Vagina (tissue), 2 donors: Measurements from ENCODE around the gene ATP1A3.

Experiments
- POLR2A ChIP-seq, 2 donors: fragments of 450-650 bp; IDR thresholded peaks; one replicate each; pipeline ENCODE4 v1.6.1; 2017; ENCODE audit warnings: antibody characterized with exemption in 2 of 2, mild to moderate bottlenecking in 2 of 2, moderate library complexity in 2 of 2
- TF ChIP-seq, protein P1 (sequence below), 3 experiments: fragments of 450-650 bp in 2 of 3; fragments of 200-600 bp in 1 of 3; sonication (generic) in 1 of 3; IDR thresholded peaks; one replicate each; pipeline ENCODE4 v1.5.1; 2017 to 2019; ENCODE audit warnings: antibody characterized with exemption in 3 of 3, mild to moderate bottlenecking in 2 of 3, moderate library complexity in 2 of 3

DNA sequence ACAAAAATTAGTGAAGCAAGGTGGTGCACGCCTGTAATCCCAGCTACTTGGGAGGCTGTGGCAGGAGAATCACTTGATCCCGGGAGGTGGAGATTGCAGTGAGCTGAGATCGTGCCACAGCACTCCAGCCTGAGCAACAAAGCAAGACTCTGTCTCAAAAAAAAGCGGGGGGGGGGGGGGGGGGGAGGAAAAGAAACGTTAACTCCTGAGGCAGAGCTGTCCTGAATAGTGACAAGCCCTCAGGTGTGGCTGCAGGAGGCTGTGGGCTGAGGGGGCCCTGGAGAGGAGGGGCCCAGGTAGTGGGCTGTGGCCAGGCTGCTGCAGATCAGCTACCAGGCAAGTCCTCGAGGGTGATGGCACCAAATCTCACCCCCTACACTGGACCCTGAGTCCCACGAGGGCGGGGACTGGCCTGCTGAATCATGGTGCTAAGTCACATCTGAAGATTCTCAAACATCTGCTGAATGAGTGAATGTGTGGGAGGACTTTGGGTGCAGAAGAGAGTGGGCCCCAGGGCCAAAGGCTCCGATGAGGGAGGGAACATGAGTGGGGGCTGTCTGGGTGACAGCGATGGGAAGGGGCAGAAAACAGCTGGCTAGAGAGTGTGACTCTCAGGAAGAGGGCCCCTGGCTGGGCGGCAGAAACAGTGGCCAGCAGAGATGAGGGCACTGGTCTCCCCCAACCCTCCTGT, 24.6 kb upstream of the ATP1A3 start:
- no peak for TF ChIP-seq POLR2A (IDR thresholded peaks at IDR 0.05)
- TF ChIP-seq, protein P1, sequence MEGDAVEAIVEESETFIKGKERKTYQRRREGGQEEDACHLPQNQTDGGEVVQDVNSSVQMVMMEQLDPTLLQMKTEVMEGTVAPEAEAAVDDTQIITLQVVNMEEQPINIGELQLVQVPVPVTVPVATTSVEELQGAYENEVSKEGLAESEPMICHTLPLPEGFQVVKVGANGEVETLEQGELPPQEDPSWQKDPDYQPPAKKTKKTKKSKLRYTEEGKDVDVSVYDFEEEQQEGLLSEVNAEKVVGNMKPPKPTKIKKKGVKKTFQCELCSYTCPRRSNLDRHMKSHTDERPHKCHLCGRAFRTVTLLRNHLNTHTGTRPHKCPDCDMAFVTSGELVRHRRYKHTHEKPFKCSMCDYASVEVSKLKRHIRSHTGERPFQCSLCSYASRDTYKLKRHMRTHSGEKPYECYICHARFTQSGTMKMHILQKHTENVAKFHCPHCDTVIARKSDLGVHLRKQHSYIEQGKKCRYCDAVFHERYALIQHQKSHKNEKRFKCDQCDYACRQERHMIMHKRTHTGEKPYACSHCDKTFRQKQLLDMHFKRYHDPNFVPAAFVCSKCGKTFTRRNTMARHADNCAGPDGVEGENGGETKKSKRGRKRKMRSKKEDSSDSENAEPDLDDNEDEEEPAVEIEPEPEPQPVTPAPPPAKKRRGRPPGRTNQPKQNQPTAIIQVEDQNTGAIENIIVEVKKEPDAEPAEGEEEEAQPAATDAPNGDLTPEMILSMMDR (IDR thresholded peaks at IDR 0.05) = no peak
